ENCODE measurements around the gene RAPGEF4. TPM values are rescaled to one million over a fixed set of nuclear protein-coding genes. Genes with fewer than 3 reads are reported as not detected.

Gene RAPGEF4
- total and polyA plus RNA-seq, 7 donors, result 0.23 to 7.6 (median 4.2) TPM

DNA sequence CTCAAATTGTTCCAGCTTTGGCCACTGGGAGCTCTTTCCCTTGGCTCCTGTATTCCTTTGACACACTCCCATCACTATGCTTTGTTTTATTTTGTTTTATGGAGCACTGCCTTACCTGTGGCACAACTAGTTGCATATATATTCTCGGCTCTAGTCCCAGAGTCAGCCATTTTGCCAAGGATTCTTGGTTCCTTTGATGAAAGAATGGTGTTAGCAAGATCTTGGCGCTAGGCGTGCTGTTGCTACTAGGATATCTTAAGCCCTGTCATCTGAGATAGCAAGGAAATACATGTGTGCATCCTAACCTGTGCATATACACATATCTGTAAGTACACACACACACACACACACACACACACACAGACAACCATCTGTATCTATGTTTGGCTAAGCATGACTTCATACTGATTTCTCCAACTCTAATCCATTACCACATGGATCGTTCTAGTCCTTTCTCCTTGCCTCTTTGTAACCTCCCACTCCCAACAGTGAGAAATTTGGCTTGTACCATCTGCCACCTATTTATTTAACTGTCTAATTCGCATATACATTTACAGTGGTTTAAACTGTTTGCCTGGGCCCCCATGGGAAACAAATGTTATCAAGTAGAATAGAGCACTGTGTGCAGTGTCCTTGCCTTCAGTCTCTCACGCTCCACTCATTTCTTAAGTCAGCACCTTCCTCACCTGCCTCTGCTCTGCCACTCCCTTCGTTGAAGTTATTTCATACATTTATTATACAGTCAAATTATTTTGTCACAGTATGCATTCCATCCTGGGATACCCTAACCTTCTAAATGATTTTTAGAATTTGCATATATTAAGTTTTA is 202.5 kb downstream of the RAPGEF4 start:
- H3K4me1 ChIP-seq, result no peaks in the 10 kb centered on the region
- intact Hi-C loops (cut with DNase I), result no loop called here
- H3K36me3 ChIP-seq, result no peaks in the 10 kb centered on the region
- no peak overlapping the region for H3K27ac ChIP-seq
- no peak for DNase-seq
- H3K27me3 ChIP-seq, result no peaks in the 10 kb centered on the region
- peaks cover 0 to 4% (median under 1%) of the 10 kb centered on the region in 4 donors for H3K9me3 ChIP-seq
- H3K4me3 ChIP-seq, result no peak overlapping the region
- no peak for TF ChIP-seq POLR2A (IDR thresholded peaks at IDR 0.05)
- no peak for TF ChIP-seq POLR2AphosphoS5 (IDR thresholded peaks at IDR 0.05)
- TF ChIP-seq CTCF (IDR thresholded peaks at IDR 0.05), result no peak
- TF ChIP-seq EP300 (IDR thresholded peaks at IDR 0.05), result no peak
- WGBS, 2 donors, result 43 to 78% methylated on average over 7 of the region's 7 CpGs

DNA sequence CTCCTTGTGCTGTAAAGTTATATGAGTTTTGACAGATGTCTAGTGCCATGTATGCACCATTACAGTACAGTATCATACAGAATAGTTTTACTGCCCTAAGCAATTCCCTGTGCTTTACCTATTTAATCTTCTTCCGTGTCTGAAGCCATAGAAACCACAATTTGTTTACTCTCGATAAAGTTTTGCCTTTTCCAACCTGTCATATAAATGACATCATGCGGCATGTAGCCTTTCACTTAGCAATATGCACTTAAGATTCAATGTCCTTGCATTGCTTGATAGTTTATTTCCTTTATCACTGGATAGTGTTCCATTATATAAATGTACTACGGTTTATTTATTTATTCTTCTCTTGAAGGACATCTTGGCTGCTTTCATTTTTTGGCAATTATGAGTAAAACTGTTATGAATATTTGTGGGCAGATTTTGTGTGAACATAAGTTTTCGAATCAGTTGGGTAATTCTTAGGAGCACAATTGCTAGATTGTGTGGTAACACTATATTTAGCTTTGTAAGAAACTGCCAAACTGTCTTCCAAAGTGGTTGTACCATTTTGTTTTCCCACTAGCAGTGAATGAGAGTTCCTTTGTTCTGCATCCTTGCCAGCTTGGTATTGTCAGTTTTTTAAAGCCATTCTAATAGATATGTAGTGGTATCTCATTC is 203.2 kb downstream of the RAPGEF4 start:
- 13 to 62% methylated on average over 5 of the region's 5 CpGs for WGBS, 2 donors
- TF ChIP-seq POLR2AphosphoS5 (IDR thresholded peaks at IDR 0.05), result no peak
- TF ChIP-seq POLR2A (IDR thresholded peaks at IDR 0.05), result no peak
- TF ChIP-seq EP300 (IDR thresholded peaks at IDR 0.05), result no peak
- no peak for TF ChIP-seq CTCF (IDR thresholded peaks at IDR 0.05)
- H3K4me1 ChIP-seq, result no peaks in the 10 kb centered on the region
- no peaks in the 10 kb centered on the region for H3K27me3 ChIP-seq
- no peak overlapping the region for H3K27ac ChIP-seq
- no peak for DNase-seq
- no peaks in the 10 kb centered on the region for H3K36me3 ChIP-seq
- H3K4me3 ChIP-seq, result no peak overlapping the region
- intact Hi-C loops (cut with DNase I), result no loop called here
- peaks cover 0 to 4% (median under 1%) of the 10 kb centered on the region in 4 donors for H3K9me3 ChIP-seq

DNA sequence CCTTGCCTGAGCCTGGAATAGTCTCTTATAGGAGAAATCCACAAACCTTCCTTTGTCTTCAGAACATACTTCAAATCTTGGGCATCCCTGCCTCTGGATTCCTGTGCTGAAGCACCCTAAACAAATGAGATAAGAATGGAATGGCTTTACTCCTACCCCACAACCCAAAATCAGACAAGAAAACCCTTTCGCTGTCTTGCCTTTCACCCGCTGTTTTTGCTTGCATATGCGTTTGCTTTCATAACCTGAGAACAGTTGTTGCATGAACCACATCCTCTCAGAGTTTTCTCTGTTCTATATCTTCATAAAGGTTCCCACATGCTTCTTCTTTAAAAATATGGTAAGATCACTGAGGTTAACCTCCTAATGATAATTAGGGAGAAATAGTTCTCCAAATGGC is 207.9 kb downstream of the RAPGEF4 start:
- Histone ChIP-seq H3K4me3 (no peak overlapping the region), H3K36me3 (no peaks in the 10 kb centered on the region), H3K27me3 (no peaks in the 10 kb centered on the region), H3K4me1 (no peaks in the 10 kb centered on the region), H3K9me3 (peaks cover 0 to 4% (median under 1%) of the 10 kb centered on the region in 4 donors), H3K27ac (no peak overlapping the region)
- WGBS, 2 donors, result 72 to 86% methylated on average over 3 of the region's 3 CpGs
- intact Hi-C loops (cut with DNase I), result no loop called here
- TF ChIP-seq POLR2A (IDR thresholded peaks at IDR 0.05), result no peak
- TF ChIP-seq EP300 (IDR thresholded peaks at IDR 0.05), result no peak
- TF ChIP-seq POLR2AphosphoS5 (IDR thresholded peaks at IDR 0.05), result no peak
- TF ChIP-seq CTCF (IDR thresholded peaks at IDR 0.05), result no peak
- DNase-seq, result no peak

GRCh38 chr2:172944022-172944793 is 208.6 kb downstream of the RAPGEF4 start:
- Histone ChIP-seq H3K4me3 (no peak overlapping the region), H3K36me3 (no peaks in the 10 kb centered on the region), H3K9me3 (peaks cover 0 to 4% (median under 1%) of the 10 kb centered on the region in 4 donors), H3K27ac (no peak overlapping the region), H3K4me1 (no peaks in the 10 kb centered on the region), H3K27me3 (no peaks in the 10 kb centered on the region)
- WGBS, 2 donors, result 67 to 74% methylated on average over 8 of the region's 8 CpGs
- no peak for DNase-seq
- intact Hi-C loops (cut with DNase I), result no loop called here
- no peak for TF ChIP-seq POLR2A (IDR thresholded peaks at IDR 0.05)
- no peak for TF ChIP-seq POLR2AphosphoS5 (IDR thresholded peaks at IDR 0.05)
- TF ChIP-seq EP300 (IDR thresholded peaks at IDR 0.05), result no peak
- no peak for TF ChIP-seq CTCF (IDR thresholded peaks at IDR 0.05)

Data from sigmoid colon (tissue), 7 donors.